ENCODE results near the gene HIVEP1.
A peak's percentile ranks its signal among the peaks of the same experiment; 100 is the strongest.

HIVEP1 gene

DNA sequence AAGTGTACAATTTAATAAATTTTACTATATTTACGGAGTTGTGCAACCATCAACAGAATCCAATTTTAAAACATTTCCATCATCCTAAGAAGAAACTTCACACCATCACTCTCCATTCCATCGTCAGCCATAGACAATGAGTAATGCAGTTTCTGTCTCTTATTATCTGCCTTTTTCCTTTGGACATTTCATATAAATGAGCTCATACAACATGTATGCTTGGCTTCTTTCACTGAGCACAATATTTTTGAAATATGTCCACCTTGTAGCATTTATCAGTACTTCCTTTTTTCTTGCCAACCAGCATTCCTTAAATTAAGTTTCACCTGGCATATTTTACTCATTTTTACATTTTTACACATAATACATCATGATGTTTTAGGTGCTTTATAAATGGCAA lies 22.7 kb upstream of the HIVEP1 start:
- no peaks in the 10 kb centered on the region for H3K4me1 ChIP-seq (ENCODE audit: control insufficient read depth in 5 of 5, insufficient read depth in 5 of 5, low read length in 5 of 5)
- no peaks in the 10 kb centered on the region for H3K27me3 ChIP-seq (ENCODE audit: control insufficient read depth in 5 of 5, insufficient read depth in 4 of 5, low read length in 5 of 5)
- no peak overlapping the region for H3K4me3 ChIP-seq (ENCODE audit: low read depth in 1 of 5, low read length in 5 of 5)
- H3K36me3 ChIP-seq (ENCODE audit: control insufficient read depth in 5 of 5, insufficient read depth in 5 of 5, low read length in 5 of 5): no peaks in the 10 kb centered on the region
- no peak overlapping the region for H3K27ac ChIP-seq (ENCODE audit: low read depth, low read length)
- H3K9me3 ChIP-seq (ENCODE audit: control insufficient read depth in 5 of 5, low read length in 5 of 5): no peaks in the 10 kb centered on the region
- H3K9ac ChIP-seq (ENCODE audit: low read length in 5 of 5): no peak overlapping the region

GRCh38 chr6:11992086-11992485 lies 20.0 kb upstream of the HIVEP1 start:
- Histone ChIP-seq H3K27ac (ENCODE audit: low read depth, low read length) (no peak overlapping the region), H3K27me3 (ENCODE audit: control insufficient read depth in 5 of 5, insufficient read depth in 4 of 5, low read length in 5 of 5) (no peaks in the 10 kb centered on the region), H3K9me3 (ENCODE audit: control insufficient read depth in 5 of 5, low read length in 5 of 5) (no peaks in the 10 kb centered on the region), H3K36me3 (ENCODE audit: control insufficient read depth in 5 of 5, insufficient read depth in 5 of 5, low read length in 5 of 5) (no peaks in the 10 kb centered on the region), H3K4me1 (ENCODE audit: control insufficient read depth in 5 of 5, insufficient read depth in 5 of 5, low read length in 5 of 5) (no peaks in the 10 kb centered on the region), H3K9ac (ENCODE audit: low read length in 5 of 5) (no peak overlapping the region), H3K4me3 (ENCODE audit: low read depth in 1 of 5, low read length in 5 of 5) (no peak overlapping the region)

DNA sequence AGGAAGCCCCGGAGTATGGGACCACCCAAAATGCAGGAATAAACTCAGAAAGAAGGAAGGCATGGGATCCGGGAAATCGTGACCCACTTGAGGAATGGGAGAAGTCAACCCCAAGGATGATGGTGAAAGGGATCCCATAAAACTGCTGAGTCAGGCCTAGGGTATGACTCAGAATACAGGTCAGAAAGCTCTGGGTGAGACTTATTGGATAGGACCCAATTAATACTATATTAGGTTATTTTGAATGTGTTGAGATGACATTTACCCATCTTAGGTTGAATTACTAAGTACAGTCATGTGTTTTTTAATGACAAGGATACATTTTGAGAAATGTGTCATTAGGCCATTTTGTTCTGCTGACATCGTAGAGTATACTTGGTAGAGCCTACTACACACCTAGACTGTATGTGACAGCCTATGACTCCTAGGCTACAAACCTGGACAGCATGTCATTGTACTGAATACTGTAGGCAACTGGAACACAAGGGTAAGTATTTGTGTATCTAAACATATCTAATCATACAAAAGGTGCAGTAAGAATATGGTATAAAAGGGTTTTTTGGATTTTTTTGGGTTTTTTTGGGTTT lies 17.1 kb upstream of the HIVEP1 start:
- H3K4me1 ChIP-seq (ENCODE audit: control insufficient read depth in 5 of 5, insufficient read depth in 5 of 5, low read length in 5 of 5): no peaks in the 10 kb centered on the region
- H3K36me3 ChIP-seq (ENCODE audit: control insufficient read depth in 5 of 5, insufficient read depth in 5 of 5, low read length in 5 of 5): no peaks in the 10 kb centered on the region
- no peak overlapping the region for H3K27ac ChIP-seq (ENCODE audit: low read depth, low read length)
- H3K27me3 ChIP-seq (ENCODE audit: control insufficient read depth in 5 of 5, insufficient read depth in 4 of 5, low read length in 5 of 5): no peaks in the 10 kb centered on the region
- H3K9ac ChIP-seq (ENCODE audit: low read length in 5 of 5): no peak overlapping the region
- H3K9me3 ChIP-seq (ENCODE audit: control insufficient read depth in 5 of 5, low read length in 5 of 5): no peaks in the 10 kb centered on the region
- H3K4me3 ChIP-seq (ENCODE audit: low read depth in 1 of 5, low read length in 5 of 5): no peak overlapping the region

GRCh38 chr6:11996751-11997150 lies 15.4 kb upstream of the HIVEP1 start:
- H3K9ac ChIP-seq (ENCODE audit: low read length in 5 of 5): no peak overlapping the region
- no peak overlapping the region for H3K27ac ChIP-seq (ENCODE audit: low read depth, low read length)
- no peak overlapping the region for H3K4me3 ChIP-seq (ENCODE audit: low read depth in 1 of 5, low read length in 5 of 5)
- H3K27me3 ChIP-seq (ENCODE audit: control insufficient read depth in 5 of 5, insufficient read depth in 4 of 5, low read length in 5 of 5): no peaks in the 10 kb centered on the region
- peaks cover 0 to 13% (median 7%) of the 10 kb centered on the region in 5 donors for H3K4me1 ChIP-seq (ENCODE audit: control insufficient read depth in 5 of 5, insufficient read depth in 5 of 5, low read length in 5 of 5)
- no peaks in the 10 kb centered on the region for H3K9me3 ChIP-seq (ENCODE audit: control insufficient read depth in 5 of 5, low read length in 5 of 5)
- no peaks in the 10 kb centered on the region for H3K36me3 ChIP-seq (ENCODE audit: control insufficient read depth in 5 of 5, insufficient read depth in 5 of 5, low read length in 5 of 5)

GRCh38 chr6:11999246-11999645 lies 12.9 kb upstream of the HIVEP1 start:
- H3K36me3 ChIP-seq (ENCODE audit: control insufficient read depth in 5 of 5, insufficient read depth in 5 of 5, low read length in 5 of 5): no peaks in the 10 kb centered on the region

DNA sequence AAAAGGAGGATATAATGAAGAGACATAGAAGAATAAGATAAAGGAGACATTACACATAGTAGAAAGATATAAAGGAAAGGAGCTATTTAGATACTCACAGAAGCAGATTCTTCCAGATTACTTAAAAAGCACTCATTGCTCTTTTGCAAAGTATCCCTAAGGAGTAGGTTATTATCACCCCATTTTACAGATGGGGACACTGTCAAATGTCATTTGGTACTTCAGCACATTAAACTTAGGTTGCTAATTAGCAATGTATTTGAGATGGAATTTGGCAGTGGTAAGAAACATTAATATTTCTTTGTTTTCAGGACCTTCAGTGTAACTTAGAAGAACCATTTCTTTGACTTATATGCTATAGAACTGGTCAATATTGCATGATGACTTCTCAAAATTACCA lies 11.9 kb upstream of the HIVEP1 start:
- Histone ChIP-seq H3K9me3 (ENCODE audit: control insufficient read depth in 5 of 5, low read length in 5 of 5) (no peaks in the 10 kb centered on the region), H3K4me1 (ENCODE audit: control insufficient read depth in 5 of 5, insufficient read depth in 5 of 5, low read length in 5 of 5) (peaks cover 0 to 13% (median 7%) of the 10 kb centered on the region in 5 donors), H3K27me3 (ENCODE audit: control insufficient read depth in 5 of 5, insufficient read depth in 4 of 5, low read length in 5 of 5) (no peaks in the 10 kb centered on the region), H3K4me3 (ENCODE audit: low read depth in 1 of 5, low read length in 5 of 5) (no peak overlapping the region), H3K9ac (ENCODE audit: low read length in 5 of 5) (no peak overlapping the region), H3K27ac (ENCODE audit: low read depth, low read length) (no peak overlapping the region), H3K36me3 (ENCODE audit: control insufficient read depth in 5 of 5, insufficient read depth in 5 of 5, low read length in 5 of 5) (no peaks in the 10 kb centered on the region)

More at GRCh38 chr6:11999246-11999645, 12.9 kb upstream of the HIVEP1 start:
- Histone ChIP-seq H3K27ac (ENCODE audit: low read depth, low read length) (no peak overlapping the region), H3K4me3 (ENCODE audit: low read depth in 1 of 5, low read length in 5 of 5) (no peak overlapping the region), H3K9ac (ENCODE audit: low read length in 5 of 5) (no peak overlapping the region), H3K27me3 (ENCODE audit: control insufficient read depth in 5 of 5, insufficient read depth in 4 of 5, low read length in 5 of 5) (no peaks in the 10 kb centered on the region), H3K9me3 (ENCODE audit: control insufficient read depth in 5 of 5, low read length in 5 of 5) (no peaks in the 10 kb centered on the region), H3K4me1 (ENCODE audit: control insufficient read depth in 5 of 5, insufficient read depth in 5 of 5, low read length in 5 of 5) (peaks cover 0 to 13% (median 7%) of the 10 kb centered on the region in 5 donors)

GRCh38 chr6:12001004-12001705 lies 11.0 kb upstream of the HIVEP1 start:
- Histone ChIP-seq H3K9me3 (ENCODE audit: control insufficient read depth in 5 of 5, low read length in 5 of 5) (no peaks in the 10 kb centered on the region), H3K4me3 (ENCODE audit: low read depth in 1 of 5, low read length in 5 of 5) (peak overlapping the region in 1 of 5 donors; percentile 23), H3K4me1 (ENCODE audit: control insufficient read depth in 5 of 5, insufficient read depth in 5 of 5, low read length in 5 of 5) (peaks cover 0 to 13% (median 7%) of the 10 kb centered on the region in 5 donors), H3K27ac (ENCODE audit: low read depth, low read length) (no peak overlapping the region), H3K27me3 (ENCODE audit: control insufficient read depth in 5 of 5, insufficient read depth in 4 of 5, low read length in 5 of 5) (no peaks in the 10 kb centered on the region), H3K9ac (ENCODE audit: low read length in 5 of 5) (no peak overlapping the region), H3K36me3 (ENCODE audit: control insufficient read depth in 5 of 5, insufficient read depth in 5 of 5, low read length in 5 of 5) (no peaks in the 10 kb centered on the region)

GRCh38 chr6:12001706-12002435 lies 10.2 kb upstream of the HIVEP1 start:
- H3K36me3 ChIP-seq (ENCODE audit: control insufficient read depth in 5 of 5, insufficient read depth in 5 of 5, low read length in 5 of 5): no peaks in the 10 kb centered on the region
- peaks cover 0 to 13% (median 7%) of the 10 kb centered on the region in 5 donors for H3K4me1 ChIP-seq (ENCODE audit: control insufficient read depth in 5 of 5, insufficient read depth in 5 of 5, low read length in 5 of 5)
- no peak overlapping the region for H3K9ac ChIP-seq (ENCODE audit: low read length in 5 of 5)

DNA sequence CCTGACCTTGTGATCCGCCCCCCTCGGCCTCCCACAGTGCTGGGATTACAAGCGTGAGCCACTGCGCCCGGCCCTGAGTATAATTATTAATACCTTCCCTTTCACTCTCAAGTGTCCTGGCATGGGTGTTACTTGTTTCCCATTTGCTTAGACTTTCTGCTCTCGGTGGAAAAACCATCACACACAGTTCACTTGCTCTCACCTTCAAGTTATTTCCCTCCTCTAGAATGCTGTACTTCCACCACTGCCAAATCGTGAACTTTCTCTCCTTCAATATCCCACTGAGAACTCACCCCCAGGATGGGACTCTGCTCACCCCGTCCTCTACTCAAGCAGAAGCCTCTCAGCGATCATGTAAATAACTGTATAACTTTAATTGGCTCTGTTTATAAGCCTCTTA lies 4.6 kb upstream of the HIVEP1 start:
- no peaks in the 10 kb centered on the region for H3K27me3 ChIP-seq (ENCODE audit: control insufficient read depth in 5 of 5, insufficient read depth in 4 of 5, low read length in 5 of 5)
- no peak overlapping the region for H3K9ac ChIP-seq (ENCODE audit: low read length in 5 of 5)
- H3K4me1 ChIP-seq (ENCODE audit: control insufficient read depth in 5 of 5, insufficient read depth in 5 of 5, low read length in 5 of 5): peaks cover 8 to 25% (median 22%) of the 10 kb centered on the region in 5 donors
- H3K27ac ChIP-seq (ENCODE audit: low read depth, low read length): no peak overlapping the region
- H3K36me3 ChIP-seq (ENCODE audit: control insufficient read depth in 5 of 5, insufficient read depth in 5 of 5, low read length in 5 of 5): no peaks in the 10 kb centered on the region
- no peaks in the 10 kb centered on the region for H3K9me3 ChIP-seq (ENCODE audit: control insufficient read depth in 5 of 5, low read length in 5 of 5)
- no peak overlapping the region for H3K4me3 ChIP-seq (ENCODE audit: low read depth in 1 of 5, low read length in 5 of 5)

More at GRCh38 chr6:12001706-12002435, 10.2 kb upstream of the HIVEP1 start:
- Histone ChIP-seq H3K4me3 (ENCODE audit: low read depth in 1 of 5, low read length in 5 of 5) (no peak overlapping the region), H3K9me3 (ENCODE audit: control insufficient read depth in 5 of 5, low read length in 5 of 5) (no peaks in the 10 kb centered on the region), H3K27ac (ENCODE audit: low read depth, low read length) (no peak overlapping the region), H3K27me3 (ENCODE audit: control insufficient read depth in 5 of 5, insufficient read depth in 4 of 5, low read length in 5 of 5) (no peaks in the 10 kb centered on the region)

GRCh38 chr6:12007887-12008286 lies 4.2 kb upstream of the HIVEP1 start:
- peaks cover 8 to 29% (median 22%) of the 10 kb centered on the region in 5 donors for H3K4me1 ChIP-seq (ENCODE audit: control insufficient read depth in 5 of 5, insufficient read depth in 5 of 5, low read length in 5 of 5)
- no peaks in the 10 kb centered on the region for H3K9me3 ChIP-seq (ENCODE audit: control insufficient read depth in 5 of 5, low read length in 5 of 5)
- H3K27ac ChIP-seq (ENCODE audit: low read depth, low read length): peak overlapping the region; percentile 88
- H3K4me3 ChIP-seq (ENCODE audit: low read depth in 1 of 5, low read length in 5 of 5): peak overlapping the region; percentile 71 to 94 (median 73)
- no peaks in the 10 kb centered on the region for H3K36me3 ChIP-seq (ENCODE audit: control insufficient read depth in 5 of 5, insufficient read depth in 5 of 5, low read length in 5 of 5)
- H3K9ac ChIP-seq (ENCODE audit: low read length in 5 of 5): peak overlapping the region; percentile 21 to 86 (median 80)
- H3K27me3 ChIP-seq (ENCODE audit: control insufficient read depth in 5 of 5, insufficient read depth in 4 of 5, low read length in 5 of 5): no peaks in the 10 kb centered on the region

Data from subcutaneous abdominal adipose tissue (tissue), 5 donors.